PFSK-1 (cell line): ENCODE results near the gene KRT12.
A peak's percentile ranks its signal among the peaks of the same experiment; 100 is the strongest.

Source experiments
- FOXP2 ChIP-seq: optimal IDR thresholded peaks from 2 replicates; pipeline ENCODE3; 2011; ENCODE audit warnings: borderline replicate concordance, control low read depth, inconsistent platforms; ENCODE audit not compliant: insufficient read depth; ENCODE audit errors: extremely low read length, extremely low read depth
- POLR2AphosphoS5 ChIP-seq: IDR thresholded peaks from 2 replicates; pipeline ENCODE4 v1.6.1; 2012; ENCODE audit warnings: low read depth, mild to moderate bottlenecking, control low read depth, low read length, moderate library complexity
- SIN3A ChIP-seq: IDR thresholded peaks from 2 replicates; pipeline ENCODE4 v1.6.1; 2012; ENCODE audit warnings: mild to moderate bottlenecking, low read length, moderate library complexity, borderline replicate concordance; ENCODE audit not compliant: insufficient read depth
- TAF1 ChIP-seq: IDR thresholded peaks from 2 replicates; pipeline ENCODE4 v1.6.1; 2012; ENCODE audit warnings: low read length, control low read depth, borderline replicate concordance; ENCODE audit not compliant: insufficient read depth
- TF ChIP-seq, protein P1 (sequence below), 2 experiments: IDR thresholded peaks; 2 replicates each; pipeline versions ENCODE4 v1.6.1 to v1.8.0; 2011 to 2012; ENCODE audit warnings: low read depth in 2 of 2, low read length in 2 of 2, control low read depth in 1 of 2, inconsistent platforms in 1 of 2, mild to moderate bottlenecking in 1 of 2, moderate library complexity in 1 of 2; ENCODE audit not compliant: insufficient read depth in 1 of 2

The KRT12 gene

DNA sequence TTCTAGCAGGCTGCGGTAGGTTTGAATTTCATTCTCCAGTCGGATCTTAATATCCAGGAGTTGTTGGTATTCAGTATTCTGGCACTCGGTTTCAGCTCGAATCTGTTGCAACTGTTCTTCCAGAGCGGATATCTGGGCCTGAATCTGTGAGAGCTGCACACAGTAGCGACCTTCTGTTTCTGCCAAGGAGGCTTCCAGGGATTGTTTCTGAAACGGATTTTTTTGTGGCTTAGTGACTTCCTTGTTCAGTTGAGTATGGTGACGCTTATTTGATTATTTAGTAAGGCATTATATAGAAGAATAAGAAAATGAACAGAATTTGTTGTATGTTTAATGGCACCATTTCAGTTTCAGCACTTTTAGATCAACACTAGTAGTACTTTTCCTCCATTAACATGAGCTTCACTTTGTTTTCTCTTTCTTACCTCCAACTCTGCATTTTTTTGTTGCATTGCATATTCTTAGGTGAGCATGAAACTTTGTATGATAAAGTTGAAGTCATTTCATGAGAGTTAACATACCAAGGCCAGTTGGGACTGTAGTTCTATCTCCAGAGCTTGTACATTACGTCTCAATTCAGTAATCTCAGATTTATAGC is 47.4 kb downstream of the KRT12 start:
- TF ChIP-seq TAF1, result no peak
- TF ChIP-seq FOXP2, result no peak
- no peak for TF ChIP-seq SIN3A
- TF ChIP-seq POLR2AphosphoS5, result no peak
- TF ChIP-seq, protein P1, sequence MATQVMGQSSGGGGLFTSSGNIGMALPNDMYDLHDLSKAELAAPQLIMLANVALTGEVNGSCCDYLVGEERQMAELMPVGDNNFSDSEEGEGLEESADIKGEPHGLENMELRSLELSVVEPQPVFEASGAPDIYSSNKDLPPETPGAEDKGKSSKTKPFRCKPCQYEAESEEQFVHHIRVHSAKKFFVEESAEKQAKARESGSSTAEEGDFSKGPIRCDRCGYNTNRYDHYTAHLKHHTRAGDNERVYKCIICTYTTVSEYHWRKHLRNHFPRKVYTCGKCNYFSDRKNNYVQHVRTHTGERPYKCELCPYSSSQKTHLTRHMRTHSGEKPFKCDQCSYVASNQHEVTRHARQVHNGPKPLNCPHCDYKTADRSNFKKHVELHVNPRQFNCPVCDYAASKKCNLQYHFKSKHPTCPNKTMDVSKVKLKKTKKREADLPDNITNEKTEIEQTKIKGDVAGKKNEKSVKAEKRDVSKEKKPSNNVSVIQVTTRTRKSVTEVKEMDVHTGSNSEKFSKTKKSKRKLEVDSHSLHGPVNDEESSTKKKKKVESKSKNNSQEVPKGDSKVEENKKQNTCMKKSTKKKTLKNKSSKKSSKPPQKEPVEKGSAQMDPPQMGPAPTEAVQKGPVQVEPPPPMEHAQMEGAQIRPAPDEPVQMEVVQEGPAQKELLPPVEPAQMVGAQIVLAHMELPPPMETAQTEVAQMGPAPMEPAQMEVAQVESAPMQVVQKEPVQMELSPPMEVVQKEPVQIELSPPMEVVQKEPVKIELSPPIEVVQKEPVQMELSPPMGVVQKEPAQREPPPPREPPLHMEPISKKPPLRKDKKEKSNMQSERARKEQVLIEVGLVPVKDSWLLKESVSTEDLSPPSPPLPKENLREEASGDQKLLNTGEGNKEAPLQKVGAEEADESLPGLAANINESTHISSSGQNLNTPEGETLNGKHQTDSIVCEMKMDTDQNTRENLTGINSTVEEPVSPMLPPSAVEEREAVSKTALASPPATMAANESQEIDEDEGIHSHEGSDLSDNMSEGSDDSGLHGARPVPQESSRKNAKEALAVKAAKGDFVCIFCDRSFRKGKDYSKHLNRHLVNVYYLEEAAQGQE (IDR thresholded peaks at IDR 0.05; ENCODE audit: insufficient read depth in 1 of 2, low read depth in 2 of 2, low read length in 2 of 2), result no peak

DNA sequence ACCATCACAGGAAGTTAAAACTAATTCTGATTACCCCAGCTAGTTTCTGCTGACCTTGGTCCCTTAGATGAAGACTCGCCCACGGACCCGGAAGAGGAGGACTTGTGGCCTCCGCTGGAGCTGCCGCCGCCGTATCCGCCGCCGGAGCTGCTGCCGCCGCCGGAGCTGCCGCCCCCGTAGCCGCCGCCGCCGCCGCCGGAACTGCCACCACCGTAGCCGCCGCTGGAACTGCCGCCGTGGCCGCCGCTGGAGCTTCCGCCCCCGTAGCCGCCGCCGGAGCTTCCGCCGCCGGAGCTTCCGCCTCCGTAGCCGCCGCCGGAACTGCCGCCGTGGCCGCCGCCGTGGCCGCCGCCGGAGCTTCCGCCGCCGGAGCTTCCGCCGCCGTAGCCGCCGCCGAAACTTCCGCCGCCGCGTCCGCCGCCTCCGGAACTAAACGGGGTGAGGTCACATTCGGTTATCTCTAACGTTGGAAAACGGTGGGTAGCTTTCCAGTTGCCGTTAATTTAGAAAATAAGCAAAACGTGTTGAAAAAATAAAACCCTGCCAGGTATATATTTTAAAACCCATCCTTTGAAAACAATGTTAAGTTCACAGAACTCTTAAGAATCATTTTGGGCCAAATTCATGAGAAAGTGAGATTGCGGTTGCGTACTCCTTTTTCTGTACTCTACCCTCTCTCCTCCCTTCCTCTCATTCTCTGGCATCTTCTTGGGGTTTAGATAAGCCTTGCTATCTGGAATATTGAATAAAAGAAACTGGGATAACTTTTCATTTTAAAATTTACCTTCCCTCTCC is 48.1 kb downstream of the KRT12 start:
- TF ChIP-seq, protein P1 (IDR thresholded peaks at IDR 0.05; ENCODE audit: insufficient read depth in 1 of 2, low read depth in 2 of 2, low read length in 2 of 2), result no peak
- TF ChIP-seq TAF1, result 0 out of 2 replicates have a peak, but pooled peaks have one; percentile 22
- peak; percentile 64 for TF ChIP-seq POLR2AphosphoS5
- TF ChIP-seq FOXP2, result no peak
- TF ChIP-seq SIN3A, result no peak

DNA sequence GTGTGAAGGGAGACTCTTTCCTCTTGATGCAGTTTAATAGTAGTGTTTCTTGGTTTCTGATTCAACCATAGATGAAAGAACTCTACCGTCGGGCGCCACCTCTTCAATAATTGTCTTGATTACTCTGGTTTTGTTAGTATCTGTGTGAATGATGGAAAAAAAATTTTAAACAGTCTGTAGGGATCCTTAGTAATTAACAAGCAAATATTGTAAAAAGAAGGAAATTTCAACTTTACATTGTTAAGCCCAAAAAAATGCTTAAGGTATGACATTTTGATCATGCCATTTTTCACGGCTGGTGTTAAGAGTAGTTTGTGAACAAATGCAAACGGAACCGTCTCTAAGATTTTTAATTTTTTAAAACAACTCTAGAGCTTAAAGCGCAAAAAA is 48.7 kb downstream of the KRT12 start:
- TF ChIP-seq POLR2AphosphoS5 (no peak), FOXP2 (no peak), SIN3A (no peak), TAF1 (no peak)
- TF ChIP-seq, protein P1 (IDR thresholded peaks at IDR 0.05; ENCODE audit: insufficient read depth in 1 of 2, low read depth in 2 of 2, low read length in 2 of 2), result no peak

DNA sequence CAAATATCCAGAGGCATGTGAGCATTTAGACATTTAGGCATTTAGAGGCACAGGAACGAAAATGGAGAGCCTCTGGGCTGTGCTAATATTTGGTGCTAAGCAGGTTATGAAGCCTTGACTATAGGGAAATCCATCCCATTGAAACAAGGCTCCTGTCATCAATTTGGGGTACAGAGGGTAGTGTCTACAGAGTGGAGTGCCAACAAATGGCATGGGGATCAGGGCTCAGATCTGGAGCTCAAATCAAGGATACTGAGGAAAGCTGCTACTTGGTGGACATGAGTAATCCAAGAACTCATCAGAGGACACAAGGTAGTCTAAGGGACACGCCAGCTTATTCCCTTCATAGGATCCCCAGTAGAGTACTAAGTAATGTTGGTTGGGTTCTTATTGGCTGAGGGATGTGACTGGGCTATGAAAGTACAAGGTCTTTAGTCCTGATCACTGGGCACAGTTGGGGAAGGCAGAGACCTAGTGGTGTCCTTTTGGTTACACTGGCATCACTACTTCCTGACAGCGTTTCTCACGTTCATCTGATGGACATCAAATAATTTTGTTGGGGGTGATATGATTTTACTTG is 49.8 kb downstream of the KRT12 start:
- no peak for TF ChIP-seq TAF1
- no peak for TF ChIP-seq FOXP2
- no peak for TF ChIP-seq POLR2AphosphoS5
- TF ChIP-seq, protein P1 (IDR thresholded peaks at IDR 0.05; ENCODE audit: insufficient read depth in 1 of 2, low read depth in 2 of 2, low read length in 2 of 2), result no peak
- no peak for TF ChIP-seq SIN3A
